Left ventricle myocardium superior (tissue), 1 donor: Measurements from ENCODE around the gene PHACTR2. TPM values are rescaled to one million over a fixed set of nuclear protein-coding genes. Genes with fewer than 3 reads are reported as not detected.
"Not testable (repeated sequence)": the region's sequence is repeated elsewhere in the genome, so short reads cannot be mapped to it uniquely, and the experiment has no call there.

ENCODE experiments used
- ATAC-seq: fragments of 200-7000 bp; cut with Tn5 transposase; one replicate; pipeline ENCODE4 v1.9.1; 2020; ENCODE audit warnings: mild to moderate bottlenecking, moderate library complexity
- DNase-seq: peaks from one replicate; pipeline ENCODE4 v3.0.0-alpha.2; 2020
- intact Hi-C: fragments of 100-400 bp; cut with micrococcal nuclease; formaldehyde crosslinking; loops from one replicate; pipeline ENCODE4 v1.11.0; 2022
- total RNA-seq: library from RNA; stranded (reverse); fragmentation: NEBNext Ultra II Directional; extraction: Animal tissue kit (Norgen Biotek cat#: 25700); gene quantifications from one replicate; pipeline ENCODE4 v1.2.1, GENCODE V29; 2021
- donor health status: DM: no; HTN: yes; CAD: no; lungs with severe emphysema.

PHACTR2 gene
- total RNA-seq, 1 donor from 2014 or later: 88.1 TPM

DNA sequence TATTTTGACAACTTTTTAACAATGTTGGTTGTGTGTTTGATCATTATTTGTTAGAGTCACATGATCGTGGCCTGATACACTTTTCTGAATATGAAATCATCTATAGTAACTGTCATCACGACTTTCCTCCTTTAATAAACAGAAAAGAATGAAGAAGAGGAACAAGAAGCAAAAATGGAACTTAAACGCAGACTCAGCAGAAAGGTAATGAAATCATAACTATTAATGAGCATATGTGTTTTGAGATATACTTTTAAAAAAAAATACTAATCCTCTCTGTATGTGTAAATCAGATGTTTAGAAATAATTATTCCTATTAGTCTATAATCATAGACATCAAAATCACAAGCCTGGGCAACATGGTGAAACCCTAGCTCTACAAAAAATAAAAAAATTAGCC, 105.3 kb downstream of the PHACTR2 start:
- DNase-seq: no peak
- intact Hi-C loops: no loop called here
- ATAC-seq: no peak

DNA sequence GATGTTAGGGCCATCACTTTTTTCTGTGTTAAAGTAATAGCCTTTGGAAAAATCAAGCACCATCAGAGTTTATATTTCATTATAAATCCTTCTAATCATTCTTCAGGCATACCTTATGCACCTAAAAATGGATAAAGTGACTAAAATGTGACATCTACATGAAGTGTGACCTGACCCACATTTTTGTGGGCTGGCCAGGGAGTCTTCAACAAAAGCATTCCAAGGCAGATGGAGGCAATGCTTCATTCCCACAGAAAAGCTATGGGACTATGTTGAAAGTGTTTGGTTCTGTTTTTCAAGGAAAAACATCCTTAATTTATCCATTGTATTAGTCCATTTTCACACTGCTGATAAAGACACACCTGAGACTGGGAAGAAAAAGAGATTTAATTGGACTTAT, 106.6 kb downstream of the PHACTR2 start:
- DNase-seq (no peak), ATAC-seq (no peak)
- intact Hi-C loops: no loop called here

- DNase-seq, intact Hi-C loops, ATAC-seq: not testable (repeated sequence)
Measured at GRCh38 chr6:143786371-143786770, 108.6 kb downstream of the PHACTR2 start.

DNA sequence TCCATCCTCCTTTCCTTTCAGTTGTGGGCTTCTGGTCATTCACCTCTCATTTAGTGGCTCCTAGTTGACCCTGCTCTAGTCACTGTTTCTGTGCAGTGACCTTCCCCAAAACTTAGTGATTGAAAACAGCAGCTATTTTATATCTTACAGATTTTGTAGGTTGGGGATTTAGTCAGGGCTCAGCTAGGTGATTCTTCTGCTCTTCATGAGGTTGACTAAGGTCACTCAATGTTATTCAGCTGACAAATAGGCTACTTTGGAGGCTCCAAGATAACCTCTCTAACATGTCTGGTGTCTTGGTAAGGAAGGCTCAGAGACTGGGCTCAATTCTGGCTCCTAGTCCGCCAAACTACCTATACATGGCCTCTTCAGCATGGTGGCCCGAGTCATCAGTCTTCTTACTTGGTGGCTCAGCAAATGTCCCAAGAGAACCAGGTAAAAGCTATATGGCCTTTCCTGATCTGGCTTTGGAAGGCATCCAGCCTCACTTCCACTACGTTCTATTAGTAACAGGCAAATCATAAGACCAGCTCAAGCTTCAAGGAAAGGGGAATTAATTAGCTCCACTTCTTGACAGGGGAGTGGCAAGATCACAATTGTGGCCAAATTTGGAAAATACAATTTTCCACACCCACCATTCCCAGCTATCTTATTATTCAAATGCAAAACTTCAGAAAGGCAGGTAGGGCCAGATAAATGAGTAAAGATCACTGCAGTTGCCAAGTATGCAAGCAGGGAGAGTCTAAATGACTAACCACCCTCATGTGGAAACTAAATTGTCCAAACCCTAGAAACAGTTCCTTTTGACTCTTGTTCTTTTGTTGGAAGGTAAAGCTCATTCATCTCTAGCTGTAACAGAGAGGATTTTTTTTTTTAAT, 114.9 kb downstream of the PHACTR2 start:
- DNase-seq (no peak), ATAC-seq (no peak)
- intact Hi-C loops: no loop called here

DNA sequence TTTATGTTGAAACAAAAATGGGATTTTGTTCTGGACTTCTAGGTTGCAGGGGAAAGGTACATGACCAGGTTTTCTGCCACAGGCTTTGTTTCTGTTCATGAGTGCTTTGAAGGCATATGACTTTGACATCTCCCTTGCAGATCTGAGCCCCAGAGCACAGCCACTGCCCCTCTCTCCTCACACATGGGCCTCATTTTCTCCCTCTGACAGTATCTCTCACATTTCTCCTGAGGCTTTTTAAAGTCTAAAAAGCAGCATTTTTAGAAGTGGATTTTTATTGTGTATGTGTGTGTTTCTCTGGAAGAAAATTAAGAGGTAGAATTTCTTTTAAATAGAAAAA, 115.5 kb downstream of the PHACTR2 start:
- DNase-seq (no peak), ATAC-seq (no peak)
- intact Hi-C loops: no loop called here

- ATAC-seq, DNase-seq, intact Hi-C loops: not testable (repeated sequence)
Measured at GRCh38 chr6:143796551-143796950, 118.8 kb downstream of the PHACTR2 start.

DNA sequence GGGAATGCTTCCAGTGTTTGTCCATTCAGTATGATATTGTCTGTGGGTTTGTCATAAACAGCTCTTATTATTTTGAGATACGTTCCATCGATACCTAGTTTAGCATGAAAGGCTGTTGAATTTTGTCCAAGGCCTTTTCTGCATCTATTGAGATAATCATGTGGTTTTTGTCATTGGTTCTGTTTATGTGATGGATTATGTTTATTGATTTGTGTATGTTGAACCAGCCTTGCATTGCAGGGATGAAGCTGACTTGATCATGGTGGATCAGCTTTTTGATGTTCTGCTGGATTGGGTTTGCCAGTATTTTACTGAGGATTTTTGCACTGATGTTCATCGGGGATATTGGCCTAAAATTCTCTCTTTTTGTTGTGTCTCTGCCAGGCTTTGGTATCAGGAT, 120.7 kb downstream of the PHACTR2 start:
- ATAC-seq, intact Hi-C loops, DNase-seq: not testable (repeated sequence)

- ATAC-seq (no peak), DNase-seq (no peak)
- intact Hi-C loops: no loop called here
Measured at GRCh38 chr6:143802833-143803565, 125.2 kb downstream of the PHACTR2 start.

GRCh38 chr6:143803769-143804568, 126.2 kb downstream of the PHACTR2 start:
- ATAC-seq: no peak
- intact Hi-C loops: no loop called here

DNA sequence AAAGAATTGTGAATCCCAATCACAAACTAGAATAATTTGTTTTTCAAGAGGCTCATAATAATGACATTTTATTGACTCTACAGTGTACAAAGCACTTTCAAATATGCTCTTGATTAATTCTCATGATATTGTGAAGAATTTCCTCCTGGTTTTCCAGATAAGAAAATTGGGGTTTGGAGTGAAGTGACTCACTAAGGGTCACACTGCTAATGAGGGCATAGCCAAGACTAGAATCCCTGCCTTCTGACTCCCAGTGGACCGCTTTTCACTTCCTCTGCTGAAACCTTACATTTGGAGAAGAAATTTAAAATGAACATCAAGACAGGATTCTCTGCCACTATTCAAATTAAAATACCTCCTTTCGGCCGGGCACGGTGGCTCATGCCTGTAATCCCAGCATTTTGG, 127.1 kb downstream of the PHACTR2 start:
- ATAC-seq (peak; percentile 39), DNase-seq (no peak)

More at GRCh38 chr6:143803769-143804568, 126.2 kb downstream of the PHACTR2 start:
- no peak for DNase-seq

GRCh38 chr6:143806282-143807102, 128.7 kb downstream of the PHACTR2 start:
- intact Hi-C loops: no loop called here
- no peak for DNase-seq
- no peak for ATAC-seq

More for the DNA sequence above, 127.1 kb downstream of the PHACTR2 start:
- intact Hi-C loops: no loop called here

GRCh38 chr6:143807103-143807772, 129.5 kb downstream of the PHACTR2 start:
- ATAC-seq (no peak), DNase-seq (no peak)
- intact Hi-C loops: no loop called here

- ATAC-seq (no peak), DNase-seq (no peak)
- intact Hi-C loops: no loop called here
Measured at GRCh38 chr6:143810745-143811144, 133.0 kb downstream of the PHACTR2 start.

DNA sequence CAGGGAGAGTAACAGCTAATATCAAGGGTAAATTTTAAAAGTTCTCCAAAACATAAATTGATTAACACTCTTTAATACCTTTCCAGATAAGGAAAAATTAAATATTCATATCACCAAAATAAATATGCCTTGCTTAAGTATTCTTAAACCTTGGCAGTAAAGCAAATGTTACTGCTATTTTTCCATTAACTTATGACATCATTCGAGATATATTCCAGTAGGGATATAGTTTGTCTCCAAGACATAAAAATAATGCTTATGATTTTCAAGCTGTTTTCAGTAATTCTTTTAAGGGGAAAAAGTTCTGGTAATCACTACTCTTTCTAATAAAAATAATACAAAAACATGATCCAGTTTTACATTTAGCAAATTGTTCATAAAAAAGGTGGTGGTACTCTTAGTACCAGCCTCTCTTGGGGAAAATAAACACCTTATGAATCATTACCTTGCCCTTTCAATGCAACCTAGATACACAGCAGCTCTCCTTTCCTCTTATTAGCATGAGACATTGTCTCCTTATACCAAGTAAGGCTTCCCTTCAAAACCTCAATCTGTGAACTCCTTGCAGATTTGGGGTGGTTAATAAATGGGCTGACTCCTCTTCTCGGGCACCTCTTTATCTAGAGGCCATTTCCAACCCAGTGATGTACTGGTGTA, 133.9 kb downstream of the PHACTR2 start:
- ATAC-seq (no peak), DNase-seq (no peak)
- intact Hi-C loops: no loop called here

DNA sequence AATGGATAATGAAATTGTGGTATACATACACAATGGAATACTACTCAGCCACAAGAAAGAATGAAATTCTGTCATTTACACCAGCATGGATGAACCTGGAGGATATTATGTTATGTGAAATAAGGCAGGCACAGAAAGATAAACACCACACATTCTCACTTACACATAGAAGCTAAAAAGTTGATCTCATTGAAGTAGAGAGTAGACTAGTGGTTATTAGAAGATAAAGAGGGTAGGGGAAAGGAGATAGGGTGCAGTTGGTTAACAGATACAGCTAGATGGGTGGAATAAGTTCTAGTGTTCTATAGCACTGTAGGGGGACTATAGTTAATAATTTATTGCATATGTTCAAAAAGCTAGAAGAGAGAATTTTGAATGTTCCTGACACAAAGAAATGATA, 139.9 kb downstream of the PHACTR2 start:
- no peak for DNase-seq
- no peak for ATAC-seq
- intact Hi-C loops: no loop called here

DNA sequence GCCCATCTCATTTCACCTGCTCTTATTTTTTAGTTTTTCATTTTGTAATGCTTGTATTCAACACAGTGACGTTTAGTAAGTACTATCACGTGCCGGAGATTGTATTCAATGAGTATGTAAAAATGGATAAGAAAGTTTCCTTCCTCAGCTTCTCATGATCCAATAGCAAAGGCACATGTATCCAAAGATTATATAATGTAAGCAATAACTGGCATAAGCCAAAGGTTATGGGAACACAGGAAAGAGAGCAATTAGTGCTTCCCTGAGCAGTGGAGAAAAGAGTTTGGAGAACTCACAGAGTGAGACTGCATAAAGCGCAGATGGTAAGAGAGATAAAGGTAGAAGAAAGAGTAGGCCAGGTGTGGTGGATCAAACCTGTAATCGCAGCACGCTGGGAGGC, 143.6 kb downstream of the PHACTR2 start:
- ATAC-seq (no peak), DNase-seq (no peak)
- intact Hi-C loops: no loop called here

- DNase-seq: no peak
- ATAC-seq: no peak
- intact Hi-C loops: no loop called here
Measured at GRCh38 chr6:143822584-143823024, 144.8 kb downstream of the PHACTR2 start.

DNA sequence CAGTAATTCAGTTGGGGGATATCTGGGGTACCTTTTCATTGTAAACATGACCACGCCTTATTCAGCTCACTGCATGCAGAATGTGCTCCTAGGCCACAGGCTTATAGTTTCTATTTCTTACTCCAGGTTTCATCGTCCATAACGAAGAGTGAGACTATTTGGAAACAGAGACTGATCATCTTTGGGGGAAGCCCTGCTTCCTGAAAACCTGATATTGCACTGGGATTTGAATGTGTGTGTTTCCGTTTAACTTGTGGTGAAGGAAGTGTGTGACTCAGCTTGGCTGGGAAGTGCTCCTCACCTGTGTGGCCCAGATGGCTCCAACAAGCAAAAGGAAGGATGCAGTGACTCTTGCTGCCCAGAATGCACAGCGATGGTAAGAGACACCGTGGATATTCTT, 145.8 kb downstream of the PHACTR2 start:
- intact Hi-C loops: no loop called here
- no peak for DNase-seq
- ATAC-seq: no peak
